ENCODE data around the gene ZNF627. TPM values are rescaled to one million over a fixed set of nuclear protein-coding genes. Genes with fewer than 3 reads are reported as not detected.
"Not testable (repeated sequence)": the region's sequence is repeated elsewhere in the genome, so short reads cannot be mapped to it uniquely, and the experiment has no call there.

Gene ZNF627
- total RNA-seq, 1 donor, result 20.3 TPM

- peaks cover 57% of the 10 kb centered on the region for H3K36me3 ChIP-seq (ENCODE audit: insufficient read depth, low read length)
- H2AFZ ChIP-seq (ENCODE audit: low read length), result no peak overlapping the region
- no peak overlapping the region for H3K4me3 ChIP-seq (ENCODE audit: insufficient read depth, low read length)
- H3K79me2 ChIP-seq (ENCODE audit: insufficient read depth, low read length), result no peaks in the 10 kb centered on the region
- no peak overlapping the region for H3K4me2 ChIP-seq (ENCODE audit: insufficient read depth, low read length)
- no peaks in the 10 kb centered on the region for H4K20me1 ChIP-seq (ENCODE audit: insufficient read depth, low read length)
- H3K4me1 ChIP-seq (ENCODE audit: insufficient read depth, low read length), result peaks cover 10% of the 10 kb centered on the region
- no peaks in the 10 kb centered on the region for H3K27me3 ChIP-seq (ENCODE audit: insufficient read depth, low read length)
- no peak for DNase-seq (ENCODE audit: insufficient read length, low spot score, missing footprints)
- peaks cover 34% of the 10 kb centered on the region for H3K9me3 ChIP-seq (ENCODE audit: low read depth, low read length)
- no peak overlapping the region for H3K27ac ChIP-seq (ENCODE audit: low read depth, low read length)
- TF ChIP-seq CTCF (IDR thresholded peaks at IDR 0.05; ENCODE audit: extremely low read depth, low read depth, low read length), result no peak
Observed at GRCh38 chr19:11620553-11620952, 23.3 kb downstream of the ZNF627 start.

- H3K27ac ChIP-seq (ENCODE audit: low read depth, low read length); H3K4me2 ChIP-seq (ENCODE audit: insufficient read depth, low read length); H3K27me3 ChIP-seq (ENCODE audit: insufficient read depth, low read length): not testable (repeated sequence)
Observed at GRCh38 chr19:11622401-11622800, 25.1 kb downstream of the ZNF627 start.

DNA sequence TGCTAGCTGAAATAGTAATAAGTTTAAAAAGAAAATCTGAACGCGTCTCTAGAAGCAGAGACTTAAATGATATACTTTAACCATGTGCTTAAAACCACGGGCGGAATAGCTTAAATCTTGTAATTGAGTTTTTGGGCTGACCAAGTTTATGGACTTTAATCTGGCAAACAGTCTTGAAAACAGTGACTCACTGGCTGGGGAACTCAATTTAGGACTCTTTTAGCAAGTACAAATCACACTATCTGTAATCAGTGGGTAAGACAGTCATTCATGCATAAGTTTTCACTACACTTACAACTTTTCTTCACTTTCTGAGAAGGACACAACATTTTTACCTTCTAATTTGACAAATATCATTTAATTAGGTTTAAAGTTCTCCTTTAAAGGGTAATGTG lies 26.8 kb downstream of the ZNF627 start:
- Histone ChIP-seq H3K4me1 (ENCODE audit: insufficient read depth, low read length) (peaks cover 10% of the 10 kb centered on the region), H3K27me3 (ENCODE audit: insufficient read depth, low read length) (no peaks in the 10 kb centered on the region), H3K4me2 (ENCODE audit: insufficient read depth, low read length) (peak overlapping the region; percentile 71), H3K79me2 (ENCODE audit: insufficient read depth, low read length) (no peaks in the 10 kb centered on the region), H3K9me3 (ENCODE audit: low read depth, low read length) (peaks cover 8% of the 10 kb centered on the region), H3K36me3 (ENCODE audit: insufficient read depth, low read length) (peaks cover 24% of the 10 kb centered on the region), H3K4me3 (ENCODE audit: insufficient read depth, low read length) (no peak overlapping the region), H4K20me1 (ENCODE audit: insufficient read depth, low read length) (no peaks in the 10 kb centered on the region), H2AFZ (ENCODE audit: low read length) (no peak overlapping the region), H3K27ac (ENCODE audit: low read depth, low read length) (no peak overlapping the region)
- TF ChIP-seq CTCF (IDR thresholded peaks at IDR 0.05; ENCODE audit: extremely low read depth, low read depth, low read length), result no peak
- peak; percentile 50 for DNase-seq (ENCODE audit: insufficient read length, low spot score, missing footprints)

More at GRCh38 chr19:11622401-11622800, 25.1 kb downstream of the ZNF627 start:
- not testable (repeated sequence) for DNase-seq (ENCODE audit: insufficient read length, low spot score, missing footprints); H3K4me3 ChIP-seq (ENCODE audit: insufficient read depth, low read length); H3K79me2 ChIP-seq (ENCODE audit: insufficient read depth, low read length); H2AFZ ChIP-seq (ENCODE audit: low read length); H4K20me1 ChIP-seq (ENCODE audit: insufficient read depth, low read length)
- Histone ChIP-seq H3K9me3 (ENCODE audit: low read depth, low read length) (peaks cover 22% of the 10 kb centered on the region), H3K36me3 (ENCODE audit: insufficient read depth, low read length) (peaks cover 41% of the 10 kb centered on the region), H3K4me1 (ENCODE audit: insufficient read depth, low read length) (peaks cover 10% of the 10 kb centered on the region)

DNA sequence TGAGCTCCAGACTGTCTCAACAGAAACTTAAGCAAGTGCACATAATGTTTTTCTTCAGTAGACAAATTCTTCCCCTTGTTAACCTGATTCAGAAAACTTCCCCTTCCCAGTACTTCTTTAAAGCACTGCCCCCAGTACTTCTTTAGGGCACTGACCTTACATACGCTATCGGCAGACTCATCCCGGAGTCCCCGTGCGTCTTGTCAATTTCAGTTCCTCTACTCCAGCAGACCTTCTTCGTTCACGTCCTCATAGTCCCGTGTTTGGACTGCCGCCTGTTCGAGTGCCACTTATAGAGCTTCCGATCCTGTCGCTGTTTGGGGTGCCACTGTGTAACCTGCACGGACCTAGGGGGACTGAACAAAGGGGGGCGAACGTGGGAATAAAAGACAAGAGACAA lies 29.0 kb downstream of the ZNF627 start:
- Histone ChIP-seq H3K4me2 (ENCODE audit: insufficient read depth, low read length) (no peak overlapping the region), H2AFZ (ENCODE audit: low read length) (no peak overlapping the region), H3K4me3 (ENCODE audit: insufficient read depth, low read length) (no peak overlapping the region), H3K4me1 (ENCODE audit: insufficient read depth, low read length) (peaks cover 10% of the 10 kb centered on the region), H3K79me2 (ENCODE audit: insufficient read depth, low read length) (no peaks in the 10 kb centered on the region), H4K20me1 (ENCODE audit: insufficient read depth, low read length) (no peaks in the 10 kb centered on the region), H3K9me3 (ENCODE audit: low read depth, low read length) (no peaks in the 10 kb centered on the region), H3K36me3 (ENCODE audit: insufficient read depth, low read length) (peaks cover 2% of the 10 kb centered on the region), H3K27me3 (ENCODE audit: insufficient read depth, low read length) (no peaks in the 10 kb centered on the region), H3K27ac (ENCODE audit: low read depth, low read length) (no peak overlapping the region)
- no peak for DNase-seq (ENCODE audit: insufficient read length, low spot score, missing footprints)
- TF ChIP-seq CTCF (IDR thresholded peaks at IDR 0.05; ENCODE audit: extremely low read depth, low read depth, low read length), result no peak

All from osteoblast (primary cell).